KOPT-K1 (cell line): ENCODE data around the gene GOSR2.

Experiments
- H3K27ac ChIP-seq: fragments of 200-600 bp; sonication (generic); 2 replicates; pipeline ENCODE4 v1.5.1; 2016; ENCODE audit warnings: antibody characterized with exemption, mild to moderate bottlenecking, low read depth, low read length; ENCODE audit not compliant: poor library complexity, severe bottlenecking
- H3K36me3 ChIP-seq: fragments of 200-600 bp; sonication (generic); 2 replicates; pipeline ENCODE4 v1.5.1; 2017; ENCODE audit warnings: antibody characterized with exemption, mild to moderate bottlenecking, low read length, moderate library complexity; ENCODE audit not compliant: insufficient read depth
- H3K9me3 ChIP-seq: fragments of 200-600 bp; sonication (generic); 2 replicates; pipeline ENCODE4 v1.5.1; 2017; ENCODE audit warnings: antibody characterized with exemption, low read length, mild to moderate bottlenecking; ENCODE audit not compliant: insufficient read depth, poor library complexity, severe bottlenecking

GOSR2 gene

DNA sequence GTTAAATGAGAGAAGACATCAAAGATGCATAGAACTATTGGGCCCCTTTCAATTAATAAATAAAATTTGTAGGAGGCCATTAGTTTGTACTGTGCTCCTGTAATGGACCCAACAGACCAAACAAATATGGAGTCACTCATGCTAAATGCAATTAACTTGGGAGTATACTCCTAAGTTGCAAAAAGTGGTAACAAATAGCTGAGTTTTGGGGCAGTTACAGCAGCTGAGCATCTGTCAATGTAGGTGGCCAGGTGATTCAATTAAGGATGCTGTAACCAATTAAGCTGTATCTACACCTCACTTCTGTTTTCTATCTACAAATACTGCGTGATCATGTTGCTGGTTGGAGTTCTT lies 36.7 kb upstream of the GOSR2 start:
- no peaks in the 10 kb centered on the region for H3K36me3 ChIP-seq
- no peaks in the 10 kb centered on the region for H3K9me3 ChIP-seq
- no peak overlapping the region for H3K27ac ChIP-seq

DNA sequence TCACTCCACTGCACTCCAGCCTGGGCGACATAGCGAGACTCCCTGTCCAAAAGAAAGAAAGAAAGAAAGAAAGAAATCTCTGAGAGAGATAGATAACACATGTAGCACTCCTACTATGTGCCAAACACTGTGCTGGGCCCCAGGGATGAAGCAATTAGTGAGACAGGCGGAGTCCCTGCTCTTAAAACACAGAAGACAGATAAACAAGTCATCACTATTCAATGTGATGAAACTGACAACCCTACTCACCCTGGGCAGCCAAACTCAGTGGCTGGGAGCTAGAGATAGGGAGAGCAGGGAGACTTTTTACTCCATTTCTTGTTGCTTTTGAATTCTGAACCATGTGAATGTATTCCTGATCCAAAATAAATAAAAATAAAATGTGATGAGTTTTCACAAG lies 35.2 kb upstream of the GOSR2 start:
- Histone ChIP-seq H3K9me3 (no peaks in the 10 kb centered on the region), H3K36me3 (no peaks in the 10 kb centered on the region), H3K27ac (no peak overlapping the region)

DNA sequence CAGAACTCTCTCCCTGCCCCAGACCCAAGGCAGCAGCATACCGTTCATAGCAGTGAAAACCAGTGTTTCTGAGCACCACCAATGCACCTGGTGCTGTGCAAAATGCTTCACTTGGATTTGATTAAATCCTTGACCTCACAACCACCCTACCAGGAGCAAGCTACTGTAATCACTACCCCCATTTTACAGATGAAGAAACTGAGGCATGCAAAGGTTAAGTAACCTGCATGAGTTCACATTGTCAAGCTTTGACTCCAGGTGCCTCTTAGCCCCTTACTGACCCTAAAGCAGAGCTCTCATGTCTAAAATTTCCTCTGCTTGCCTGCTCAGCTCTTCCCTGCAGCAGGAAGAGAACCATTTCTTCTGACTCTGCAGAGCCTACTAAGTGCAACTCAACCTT lies 34.2 kb upstream of the GOSR2 start:
- no peak overlapping the region for H3K27ac ChIP-seq
- no peaks in the 10 kb centered on the region for H3K36me3 ChIP-seq
- H3K9me3 ChIP-seq, result no peaks in the 10 kb centered on the region

DNA sequence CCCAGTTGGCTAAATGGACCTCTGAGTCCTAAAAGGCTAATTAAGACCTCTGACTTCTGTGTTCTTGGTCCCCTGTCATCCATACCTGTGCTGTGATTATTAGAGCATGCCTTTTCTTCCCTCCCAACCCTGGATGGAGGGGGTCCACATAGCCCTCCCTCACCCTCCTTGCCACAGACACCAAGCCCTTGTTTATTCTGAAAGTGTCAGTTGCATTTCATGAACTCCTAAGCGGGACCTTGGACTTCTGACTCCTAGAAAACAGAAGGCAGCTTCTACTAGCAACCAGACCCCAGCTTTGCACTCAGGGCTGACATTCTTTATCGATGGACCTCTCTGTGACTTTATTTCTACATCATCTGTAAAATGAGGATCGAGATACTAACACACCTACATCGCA lies 33.4 kb upstream of the GOSR2 start:
- no peak overlapping the region for H3K27ac ChIP-seq
- no peaks in the 10 kb centered on the region for H3K36me3 ChIP-seq
- H3K9me3 ChIP-seq, result no peaks in the 10 kb centered on the region

DNA sequence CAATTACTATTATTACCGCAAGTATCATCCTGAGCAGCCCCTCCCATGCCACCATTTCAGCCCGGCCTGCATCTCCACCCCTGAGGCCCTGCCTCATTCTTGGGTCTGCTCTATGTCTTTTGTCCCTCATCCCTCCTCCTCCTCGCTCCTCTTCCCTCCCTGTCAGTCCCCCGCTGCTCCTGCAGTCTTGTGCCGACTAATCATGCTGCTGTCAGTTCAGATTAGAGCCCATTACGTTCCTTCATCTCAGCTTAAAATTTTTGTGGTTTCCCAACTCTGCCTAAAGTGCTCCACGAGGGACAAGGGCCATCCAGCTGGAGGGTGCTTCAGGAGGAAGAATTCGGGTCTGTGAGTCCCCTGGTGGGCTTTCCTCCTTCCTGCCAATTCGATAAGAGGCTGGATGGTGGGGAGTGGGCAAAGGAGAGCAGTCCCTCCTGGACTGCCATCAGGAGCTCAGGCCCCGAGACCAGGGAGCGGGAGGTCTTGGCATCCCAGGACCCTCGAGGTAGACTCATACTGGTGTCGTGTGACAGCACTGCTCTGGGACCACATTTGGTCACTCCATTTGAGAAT lies 32.9 kb upstream of the GOSR2 start:
- no peaks in the 10 kb centered on the region for H3K9me3 ChIP-seq
- no peaks in the 10 kb centered on the region for H3K36me3 ChIP-seq
- no peak overlapping the region for H3K27ac ChIP-seq

DNA sequence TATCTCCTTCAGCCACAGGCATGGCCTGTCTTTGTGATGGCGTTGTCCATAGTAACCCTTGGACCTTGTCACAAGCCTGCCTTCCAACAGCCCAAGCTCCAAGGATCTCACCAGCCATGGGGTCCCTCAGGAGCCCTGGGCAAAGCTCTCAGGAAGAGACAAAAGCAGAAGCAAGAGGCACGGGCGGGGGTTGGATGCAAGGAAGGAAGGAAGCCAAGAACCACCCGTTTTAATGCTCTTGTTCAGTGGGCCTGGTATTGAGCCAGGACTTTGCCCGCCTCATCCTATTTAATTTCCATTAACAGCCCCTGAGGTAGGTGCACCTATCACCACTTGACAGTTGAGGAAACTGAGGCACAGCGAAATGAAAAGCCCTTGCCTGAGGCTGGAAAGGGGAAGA lies 32.3 kb upstream of the GOSR2 start:
- no peak overlapping the region for H3K27ac ChIP-seq
- no peaks in the 10 kb centered on the region for H3K36me3 ChIP-seq

DNA sequence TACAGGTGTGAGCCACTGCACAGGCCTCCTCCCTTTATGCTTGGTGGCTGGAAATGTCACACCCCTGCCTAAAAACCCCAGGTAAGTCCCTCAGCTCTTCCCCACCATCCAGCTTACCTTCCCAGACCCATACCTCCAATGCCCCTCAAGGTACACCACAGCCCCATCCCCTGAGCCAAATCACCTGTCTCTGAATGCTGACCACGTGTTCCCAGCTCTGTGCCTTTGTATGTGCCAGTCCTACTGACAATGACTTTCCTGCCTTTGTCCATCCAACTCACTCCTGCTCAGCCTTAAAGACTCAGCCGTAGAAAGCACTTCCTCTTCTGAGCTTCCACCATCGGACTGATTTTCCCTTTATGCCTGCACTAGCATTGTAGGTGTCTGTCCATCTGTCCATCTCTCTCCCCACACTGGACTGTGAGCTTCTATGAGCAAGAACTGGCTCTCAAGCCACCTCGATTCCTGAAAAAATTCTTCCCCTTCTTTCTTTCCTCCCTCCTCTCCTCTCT lies 30.7 kb upstream of the GOSR2 start:
- H3K9me3 ChIP-seq, result no peaks in the 10 kb centered on the region

More for the DNA sequence above, 32.3 kb upstream of the GOSR2 start:
- no peaks in the 10 kb centered on the region for H3K9me3 ChIP-seq

DNA sequence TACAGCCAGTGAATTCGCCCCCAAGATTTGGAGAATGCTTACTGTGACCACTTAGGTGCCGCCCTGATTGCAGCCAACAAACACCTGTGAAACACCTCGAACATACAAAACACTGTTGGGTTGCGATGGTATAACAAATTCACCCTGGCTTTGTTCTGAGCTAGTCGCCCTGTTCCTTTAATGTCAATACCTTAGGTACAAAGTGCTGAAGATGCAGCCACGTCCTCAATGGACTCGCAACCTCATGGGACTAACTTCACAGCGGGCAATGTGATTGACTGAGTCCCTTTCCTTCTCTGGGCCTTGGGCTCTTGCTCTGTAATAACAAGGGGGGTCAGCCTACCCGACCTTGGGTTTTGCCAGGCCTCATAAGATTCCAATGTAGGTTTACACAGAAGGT lies 28.9 kb upstream of the GOSR2 start:
- H3K36me3 ChIP-seq, result no peaks in the 10 kb centered on the region
- H3K27ac ChIP-seq, result no peak overlapping the region
- H3K9me3 ChIP-seq, result peaks cover 3% of the 10 kb centered on the region

More for the DNA sequence above, 30.7 kb upstream of the GOSR2 start:
- H3K36me3 ChIP-seq, result no peaks in the 10 kb centered on the region
- no peak overlapping the region for H3K27ac ChIP-seq

DNA sequence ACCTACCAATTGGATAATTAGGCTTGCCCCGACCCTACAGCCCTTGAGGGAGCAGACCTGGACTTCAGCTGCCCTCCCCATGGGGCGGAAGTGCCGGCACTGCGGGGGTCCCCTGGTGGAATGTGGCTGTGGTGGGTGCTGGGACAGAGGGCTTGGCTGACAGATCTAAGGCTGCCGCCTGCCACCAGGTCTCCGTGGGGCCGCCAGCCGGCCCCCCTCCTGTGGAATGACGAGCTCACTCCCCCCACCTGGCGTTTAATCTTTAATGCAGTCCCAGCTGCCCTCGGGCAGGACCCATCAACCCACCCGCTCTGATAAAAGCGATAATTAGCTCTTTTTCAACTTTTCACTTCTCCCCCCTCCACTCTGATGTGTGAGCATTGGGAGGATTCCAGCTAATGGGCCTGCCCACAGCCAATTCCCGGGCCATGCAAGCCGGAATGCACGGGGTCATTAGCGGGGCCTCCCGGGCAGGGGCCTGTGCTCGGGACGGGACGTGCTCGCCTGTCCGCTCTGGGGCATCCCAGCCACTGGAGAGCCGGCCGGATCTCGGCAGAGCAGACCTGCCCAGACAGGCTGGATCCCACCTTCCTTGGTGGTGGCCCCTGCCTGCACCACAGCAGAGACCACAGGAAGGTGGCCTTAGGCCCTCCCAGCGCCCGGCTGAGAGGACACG lies 28.3 kb upstream of the GOSR2 start:
- Histone ChIP-seq H3K27ac (no peak overlapping the region), H3K36me3 (no peaks in the 10 kb centered on the region), H3K9me3 (peaks cover 3% of the 10 kb centered on the region)

DNA sequence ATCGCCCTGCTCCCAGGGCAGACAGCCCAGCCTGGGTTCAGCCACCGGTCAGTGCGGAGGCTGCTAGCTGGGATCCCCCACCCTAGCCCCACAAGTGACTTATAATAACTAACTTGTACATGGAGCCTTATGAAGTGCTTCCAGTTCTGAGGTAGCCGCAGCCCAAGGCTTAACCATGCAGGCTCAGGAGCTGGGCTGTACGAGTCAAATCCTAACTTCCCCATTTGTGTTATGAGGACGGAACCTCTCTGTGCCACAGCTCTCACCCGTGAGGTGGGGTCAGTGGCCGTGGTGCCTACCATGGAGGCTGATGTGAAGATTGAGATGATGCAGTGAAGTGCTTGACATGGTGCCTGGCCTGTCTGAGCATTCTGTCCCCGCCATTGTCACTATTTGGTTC lies 27.8 kb upstream of the GOSR2 start:
- no peaks in the 10 kb centered on the region for H3K36me3 ChIP-seq
- H3K9me3 ChIP-seq, result peaks cover 3% of the 10 kb centered on the region
- H3K27ac ChIP-seq, result no peak overlapping the region

DNA sequence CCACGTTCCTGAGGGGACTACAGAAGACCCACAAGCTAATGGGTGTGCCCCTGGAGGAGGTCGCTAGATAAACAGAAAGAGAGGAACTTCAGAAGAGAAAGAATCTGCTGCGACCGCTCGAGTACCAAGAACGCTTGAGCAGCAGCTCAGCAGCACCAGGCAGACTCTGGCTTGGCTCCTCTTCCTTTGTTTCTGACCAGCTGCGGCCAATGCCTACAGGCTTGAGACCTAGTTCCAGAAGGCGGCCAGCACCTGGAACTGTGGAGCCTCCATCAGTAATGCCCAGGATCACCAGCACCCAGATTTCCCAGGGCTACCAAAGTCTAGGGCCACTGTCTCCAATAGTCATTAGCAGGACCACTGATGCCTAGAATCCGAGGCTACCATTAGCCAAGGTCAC lies 26.0 kb upstream of the GOSR2 start:
- Histone ChIP-seq H3K27ac (no peak overlapping the region), H3K36me3 (no peaks in the 10 kb centered on the region), H3K9me3 (peaks cover 3% of the 10 kb centered on the region)

DNA sequence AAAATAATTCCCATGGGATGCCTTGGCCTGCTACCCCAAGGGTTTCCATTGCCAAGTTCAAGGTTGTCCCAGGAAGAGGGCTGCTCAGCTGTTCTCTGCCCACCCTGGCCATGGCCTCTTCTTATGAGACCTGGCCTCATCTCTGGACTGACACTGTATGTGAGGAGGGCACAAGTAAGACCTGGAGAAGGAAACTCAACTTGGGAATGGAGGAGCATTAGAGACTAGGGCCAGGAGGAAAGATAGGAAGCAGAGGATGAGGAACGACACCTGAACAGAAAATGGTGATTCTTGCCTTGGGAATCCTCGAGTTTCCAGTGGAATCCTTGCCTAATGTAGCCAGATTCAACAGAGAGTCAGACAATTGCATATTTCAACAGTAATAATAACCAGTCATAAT lies 24.6 kb upstream of the GOSR2 start:
- H3K36me3 ChIP-seq, result no peaks in the 10 kb centered on the region

DNA sequence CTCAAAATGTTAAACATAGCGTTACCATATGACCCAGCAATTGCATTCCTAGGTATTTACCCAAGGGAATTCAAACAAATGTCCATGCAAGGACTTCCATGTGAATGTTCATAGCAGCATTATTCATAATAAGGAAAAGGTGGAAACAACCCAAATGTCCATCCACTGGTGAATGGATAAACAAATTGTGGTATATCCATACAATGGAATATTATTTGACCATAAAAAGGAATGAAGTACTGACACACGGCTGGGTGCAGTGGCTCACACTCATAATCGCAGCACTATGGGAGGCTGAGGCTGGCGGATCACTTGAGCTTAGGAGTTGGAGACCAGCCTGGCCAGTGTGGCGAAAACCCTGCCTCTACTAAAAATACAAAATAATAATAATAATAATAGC lies 24.1 kb upstream of the GOSR2 start:
- peaks cover 3% of the 10 kb centered on the region for H3K9me3 ChIP-seq
- H3K36me3 ChIP-seq, result no peaks in the 10 kb centered on the region
- no peak overlapping the region for H3K27ac ChIP-seq

More for the DNA sequence above, 24.6 kb upstream of the GOSR2 start:
- H3K9me3 ChIP-seq, result peaks cover 3% of the 10 kb centered on the region
- H3K27ac ChIP-seq, result no peak overlapping the region

DNA sequence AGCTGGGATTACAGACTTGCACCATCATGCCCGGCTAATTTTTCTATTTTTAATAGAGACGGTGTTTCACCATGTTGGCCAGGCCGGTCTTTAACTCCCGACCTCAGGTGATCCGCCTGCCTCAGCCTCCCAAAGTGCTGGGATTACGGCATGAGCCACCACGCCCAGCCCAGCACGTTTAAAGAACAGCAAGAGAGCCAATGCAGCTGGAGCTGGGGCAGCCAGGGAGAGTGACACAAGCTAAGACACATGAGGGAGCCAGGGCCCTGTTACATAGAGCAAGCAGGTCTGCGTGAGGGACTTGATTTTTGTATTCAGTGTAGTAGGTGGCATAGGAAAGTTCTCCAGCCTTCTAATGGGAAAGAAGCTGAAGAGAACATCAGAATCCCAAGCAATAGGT lies 21.7 kb upstream of the GOSR2 start:
- Histone ChIP-seq H3K27ac (no peak overlapping the region), H3K9me3 (peaks cover 3% of the 10 kb centered on the region), H3K36me3 (no peaks in the 10 kb centered on the region)

DNA sequence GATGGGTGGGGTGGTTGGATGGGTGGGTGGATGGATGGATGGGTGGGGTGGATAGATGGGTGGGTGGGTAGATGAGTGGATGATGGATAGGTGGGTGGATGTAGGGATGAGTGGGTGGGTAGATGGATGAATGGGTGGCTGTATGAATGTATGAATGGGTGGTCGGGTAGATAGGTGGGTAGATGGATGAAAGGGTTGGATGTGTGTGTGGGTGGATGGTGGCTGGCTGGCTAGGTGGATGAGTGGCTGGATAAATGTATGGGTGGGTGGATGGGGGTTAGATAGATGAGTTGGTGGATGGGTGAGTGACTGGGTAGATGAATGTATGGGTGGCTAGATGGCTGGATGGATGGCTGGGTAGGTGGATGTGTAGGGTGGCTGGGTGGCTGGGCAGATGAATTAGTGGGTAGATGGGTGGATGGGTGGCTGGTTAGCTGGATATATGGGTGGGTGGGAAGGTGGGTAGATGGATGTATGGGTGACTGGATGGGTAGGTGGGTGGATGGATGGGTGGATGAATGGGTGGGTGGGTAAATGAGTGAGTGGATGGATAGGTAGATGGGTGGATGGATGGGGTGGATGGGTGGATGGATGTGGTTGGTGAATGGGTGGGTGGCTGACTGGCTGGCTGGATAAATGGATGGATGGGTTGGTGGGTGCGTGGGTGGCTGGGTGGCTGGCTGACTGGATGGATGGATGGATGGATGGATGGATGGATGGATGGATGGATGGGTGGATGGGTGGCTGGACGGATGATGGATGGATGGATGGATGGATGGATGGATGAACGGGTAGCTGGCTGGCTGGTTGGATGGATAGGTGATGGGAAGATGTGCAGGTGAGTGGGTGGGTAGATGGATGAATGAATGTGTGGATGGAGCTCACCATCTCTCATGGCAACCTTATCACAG lies 18.9 kb upstream of the GOSR2 start:
- Histone ChIP-seq H3K9me3 (no peaks in the 10 kb centered on the region), H3K27ac (no peak overlapping the region), H3K36me3 (no peaks in the 10 kb centered on the region)
